ENCODE results near the gene ZNF480. TPM values are rescaled to one million over a fixed set of nuclear protein-coding genes. Genes with fewer than 3 reads are reported as not detected.

Gene ZNF480
- total RNA-seq (21.8 and 24.8 TPM in 2 replicates), polyA plus RNA-seq (6.7 and 10.0 TPM in 2 replicates), polyA minus RNA-seq (5.4 and 12.6 TPM in 2 replicates)
- 21.6 TPM for total RNA-seq (2013)

GRCh38 chr19:52296773-52297600, at the start of gene ZNF480:
Gene ZNF480 (plus strand): TSS chr19:52297169. CDS start chr19:52300413, 3,244 bp downstream.
- peak within 1 kb of the TSS; percentile 92 for H2AFZ ChIP-seq (ENCODE audit: insufficient read depth, low read depth, low read length, poor library complexity, severe bottlenecking)
- H3K4me3 Mint-ChIP-seq, result peak within 1 kb of the TSS; percentile 96
- H3K27ac Mint-ChIP-seq, result peak within 1 kb of the TSS; percentile 98
- H4K20me1 ChIP-seq (ENCODE audit: control insufficient read depth, insufficient read depth, low read length, poor library complexity, severe bottlenecking), result no peaks in the 10 kb centered on the region
- under 1% methylated on average over 52 of the region's 75 CpGs for WGBS (ENCODE audit: insufficient coverage)
- peaks cover 1 to 42% (median 5%) of the 10 kb centered on the region in 3 donors for H3K9me3 ChIP-seq (ENCODE audit: control extremely low read depth in 1 of 3, control insufficient read depth in 2 of 3, insufficient read depth in 1 of 3, low read length in 2 of 3)
- no peaks in the 10 kb centered on the region for H3K27me3 ChIP-seq (replicated peaks in 1 of 4; ENCODE audit: control extremely low read depth in 1 of 4, control insufficient read depth in 3 of 4, insufficient read depth in 4 of 4, low read length in 3 of 4)
- peaks cover 5% of the 10 kb centered on the region for H3K9me3 Mint-ChIP-seq (ENCODE audit: insufficient read depth)
- CTCF ChIA-PET, result no interaction called here
- H3K36me3 ChIP-seq (replicated peaks in 1 of 2; ENCODE audit: control extremely low read depth in 1 of 2, control insufficient read depth in 1 of 2, extremely low read depth in 1 of 2, insufficient read depth in 2 of 2, low read length in 1 of 2), result peaks cover 6 to 21% of the 10 kb centered on the region in 2 experiments
- peaks cover 11 to 16% of the 10 kb centered on the region in 2 donors for H3K4me1 ChIP-seq (ENCODE audit: control insufficient read depth in 2 of 2, insufficient read depth in 2 of 2, low read length in 2 of 2)
- H3K4me1 Mint-ChIP-seq, result peaks cover 21% of the 10 kb centered on the region
- TF ChIP-seq, protein P1, sequence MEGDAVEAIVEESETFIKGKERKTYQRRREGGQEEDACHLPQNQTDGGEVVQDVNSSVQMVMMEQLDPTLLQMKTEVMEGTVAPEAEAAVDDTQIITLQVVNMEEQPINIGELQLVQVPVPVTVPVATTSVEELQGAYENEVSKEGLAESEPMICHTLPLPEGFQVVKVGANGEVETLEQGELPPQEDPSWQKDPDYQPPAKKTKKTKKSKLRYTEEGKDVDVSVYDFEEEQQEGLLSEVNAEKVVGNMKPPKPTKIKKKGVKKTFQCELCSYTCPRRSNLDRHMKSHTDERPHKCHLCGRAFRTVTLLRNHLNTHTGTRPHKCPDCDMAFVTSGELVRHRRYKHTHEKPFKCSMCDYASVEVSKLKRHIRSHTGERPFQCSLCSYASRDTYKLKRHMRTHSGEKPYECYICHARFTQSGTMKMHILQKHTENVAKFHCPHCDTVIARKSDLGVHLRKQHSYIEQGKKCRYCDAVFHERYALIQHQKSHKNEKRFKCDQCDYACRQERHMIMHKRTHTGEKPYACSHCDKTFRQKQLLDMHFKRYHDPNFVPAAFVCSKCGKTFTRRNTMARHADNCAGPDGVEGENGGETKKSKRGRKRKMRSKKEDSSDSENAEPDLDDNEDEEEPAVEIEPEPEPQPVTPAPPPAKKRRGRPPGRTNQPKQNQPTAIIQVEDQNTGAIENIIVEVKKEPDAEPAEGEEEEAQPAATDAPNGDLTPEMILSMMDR (IDR thresholded peaks at IDR 0.05), result no peak
- no peak for TF ChIP-seq EZH2 (IDR thresholded peaks at IDR 0.05; ENCODE audit: borderline replicate concordance, insufficient read depth, low read depth, low read length, poor library complexity, severe bottlenecking)
- POLR2A ChIA-PET, result no interaction called here
- peak within 1 kb of the TSS; percentile 93 to 98 (median 98) for H3K4me3 ChIP-seq (ENCODE audit: control extremely low read depth in 1 of 5, extremely low read depth in 1 of 5, insufficient read depth in 1 of 5, low read depth in 2 of 5, low read length in 4 of 5)
- H3K4me2 ChIP-seq (replicated peaks; ENCODE audit: low read depth, low read length, poor library complexity, severe bottlenecking), result peak within 1 kb of the TSS; percentile 96
- H3K27me3 Mint-ChIP-seq, result no peaks in the 10 kb centered on the region
- peaks cover 16% of the 10 kb centered on the region for H3K79me2 ChIP-seq (ENCODE audit: control insufficient read depth, insufficient read depth, low read length)
- H3K27ac ChIP-seq (ENCODE audit: low read length in 2 of 2), result peak within 1 kb of the TSS; percentile 94 to 96
- peak; percentile 77 for ATAC-seq (ENCODE audit: low read depth)
- peak within 1 kb of the TSS; percentile 99 for H3K9ac ChIP-seq (ENCODE audit: low read length)
- intact Hi-C loops (cut with micrococcal nuclease), result loop anchor here (1.0 to 2.0 kb wide), 5 partner anchors 28 to 806 kb away; partner anchors contain the start of genes ZNF160, ZNF766, ZNF808 and ZNF83
- peak; percentile 91 for DNase-seq

DNA sequence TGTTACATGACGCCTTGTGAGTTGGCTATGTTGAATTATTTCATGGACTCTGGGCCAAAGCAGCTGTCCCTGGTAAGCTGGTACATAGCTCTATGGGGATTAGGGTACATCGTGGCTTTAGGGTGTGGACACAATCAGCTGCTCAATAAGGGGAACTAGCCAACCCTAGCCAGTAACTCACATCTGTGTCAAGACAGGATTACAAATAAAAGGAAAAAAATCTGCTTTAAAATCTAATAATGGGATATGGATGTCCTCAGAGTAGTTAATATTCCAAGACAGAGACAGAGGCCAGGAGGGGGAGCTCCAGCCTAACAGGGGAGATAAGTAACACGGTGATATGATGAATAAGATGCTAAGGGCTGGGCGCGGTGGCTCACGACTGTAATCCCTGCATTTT, 48.7 kb upstream of the ZNF480 start:
- Histone ChIP-seq H3K4me1 (ENCODE audit: control insufficient read depth in 2 of 2, insufficient read depth in 2 of 2, low read length in 2 of 2) (no peaks in the 10 kb centered on the region), H4K20me1 (ENCODE audit: control insufficient read depth, insufficient read depth, low read length, poor library complexity, severe bottlenecking) (no peaks in the 10 kb centered on the region), H3K27ac (ENCODE audit: low read length in 2 of 2) (no peak overlapping the region), H3K36me3 (replicated peaks in 1 of 2; ENCODE audit: control extremely low read depth in 1 of 2, control insufficient read depth in 1 of 2, extremely low read depth in 1 of 2, insufficient read depth in 2 of 2, low read length in 1 of 2) (no peaks in the 10 kb centered on the region), H3K9ac (ENCODE audit: low read length) (no peak overlapping the region), H3K9me3 (ENCODE audit: control extremely low read depth in 1 of 3, control insufficient read depth in 2 of 3, insufficient read depth in 1 of 3, low read length in 2 of 3) (peaks cover 0 to 3% (median 0%) of the 10 kb centered on the region in 3 donors), H3K79me2 (ENCODE audit: control insufficient read depth, insufficient read depth, low read length) (no peaks in the 10 kb centered on the region), H3K27me3 (replicated peaks in 1 of 4; ENCODE audit: control extremely low read depth in 1 of 4, control insufficient read depth in 3 of 4, insufficient read depth in 4 of 4, low read length in 3 of 4) (peaks cover 0 to 2% (median 0%) of the 10 kb centered on the region in 4 experiments), H3K4me3 (ENCODE audit: control extremely low read depth in 1 of 5, extremely low read depth in 1 of 5, insufficient read depth in 1 of 5, low read depth in 2 of 5, low read length in 4 of 5) (no peak overlapping the region), H2AFZ (ENCODE audit: insufficient read depth, low read depth, low read length, poor library complexity, severe bottlenecking) (no peak overlapping the region), H3K4me2 (replicated peaks; ENCODE audit: low read depth, low read length, poor library complexity, severe bottlenecking) (no peak overlapping the region)
- TF ChIP-seq, protein P1 (IDR thresholded peaks at IDR 0.05), result peak; percentile 47
- no peak for TF ChIP-seq EZH2 (IDR thresholded peaks at IDR 0.05; ENCODE audit: borderline replicate concordance, insufficient read depth, low read depth, low read length, poor library complexity, severe bottlenecking)
- ATAC-seq (ENCODE audit: low read depth) (no peak), DNase-seq (peak; percentile 61)
- intact Hi-C loops (cut with micrococcal nuclease), result no loop called here
- H3K9me3 Mint-ChIP-seq (ENCODE audit: insufficient read depth), result no peaks in the 10 kb centered on the region
- ChIA-PET CTCF (interaction anchor here (0.8 to 2.4 kb wide), 7 partner anchors 10 to 501 kb away, joined by 3 to 12 read pairs (median 5); no protein-coding TSS in a partner anchor), POLR2A (no interaction called here)
- no peaks in the 10 kb centered on the region for H3K27me3 Mint-ChIP-seq
- H3K4me1 Mint-ChIP-seq, result no peaks in the 10 kb centered on the region
- H3K27ac Mint-ChIP-seq, result no peak overlapping the region
- WGBS (ENCODE audit: insufficient coverage), result 29% methylated on average over 4 of the region's 6 CpGs
- H3K4me3 Mint-ChIP-seq, result no peak overlapping the region

Data from B cell (primary cell).